ENCODE data around the gene EPB41L4B.

The EPB41L4B gene

GRCh38 chr9:109256336-109256735, 64.5 kb downstream of the EPB41L4B start:
- TF ChIP-seq ZNF23 (tag by site-specific recombination; IDR thresholded peaks at IDR 0.05; ENCODE audit: borderline replicate concordance) (no peak), ZNF658 (tag by site-specific recombination; IDR thresholded peaks at IDR 0.05) (no peak), GLI2 (tag by site-specific recombination; IDR thresholded peaks at IDR 0.05; ENCODE audit: borderline replicate concordance, low read depth) (no peak), ZNF843 (tag by site-specific recombination; IDR thresholded peaks at IDR 0.05) (no peak), SALL2 (tag by site-specific recombination; IDR thresholded peaks at IDR 0.05; ENCODE audit: borderline replicate concordance) (no peak), ZNF704 (tag by site-specific recombination; IDR thresholded peaks at IDR 0.05) (no peak)
- ChIA-PET POLR2A (no interaction called here), CTCF (interaction anchor here (0.7 to 0.8 kb wide), 3 partner anchors 41 to 1969 kb away, joined by 3 read pairs; no protein-coding TSS in a partner anchor)

GRCh38 chr9:109255394-109255793, 65.5 kb downstream of the EPB41L4B start:
- Histone ChIP-seq H3K9me3 (ENCODE audit: control insufficient read depth, insufficient read depth, low read depth, low read length) (no peaks in the 10 kb centered on the region), H3K27ac (ENCODE audit: extremely low read depth, low read depth, low read length) (no peak overlapping the region), H3K4me3 (ENCODE audit: low read depth, low read length) (no peak overlapping the region), H3K4me1 (ENCODE audit: control insufficient read depth, insufficient read depth, low read length) (peaks cover 10% of the 10 kb centered on the region; the same call in 1 of the 2 replicates), H3K36me3 (ENCODE audit: control insufficient read depth in 2 of 2, insufficient read depth in 1 of 2, low read length in 2 of 2) (peaks cover 0 to 11% of the 10 kb centered on the region in 2 experiments; a peak in 1 of 3 replicates)
- CTCF ChIA-PET: no interaction called here
- POLR2A ChIA-PET: no interaction called here
- TF ChIP-seq ZNF112 (tag by site-specific recombination; IDR thresholded peaks at IDR 0.05) (no peak), ZNF23 (tag by site-specific recombination; IDR thresholded peaks at IDR 0.05; ENCODE audit: borderline replicate concordance) (no peak), ZNF366 (tag by site-specific recombination; conservative IDR thresholded peaks at IDR 0.05) (no peak), EGR2 (tag by site-specific recombination; IDR thresholded peaks at IDR 0.05; ENCODE audit: low read depth) (no peak), ZNF274 (IDR thresholded peaks at IDR 0.05; ENCODE audit: low read length) (no peak), ZNF274 (tag by site-specific recombination; IDR thresholded peaks at IDR 0.05; ENCODE audit: borderline replicate concordance) (no peak)

More at GRCh38 chr9:109256336-109256735, 64.5 kb downstream of the EPB41L4B start:
- Histone ChIP-seq H3K36me3 (ENCODE audit: control insufficient read depth in 2 of 2, insufficient read depth in 1 of 2, low read length in 2 of 2) (peaks cover 0 to 11% of the 10 kb centered on the region in 2 experiments; a peak in 1 of 3 replicates), H3K4me3 (ENCODE audit: low read depth, low read length) (no peak overlapping the region), H3K9me3 (ENCODE audit: control insufficient read depth, insufficient read depth, low read depth, low read length) (no peaks in the 10 kb centered on the region), H3K27ac (ENCODE audit: extremely low read depth, low read depth, low read length) (no peak overlapping the region), H3K4me1 (ENCODE audit: control insufficient read depth, insufficient read depth, low read length) (peaks cover 4% of the 10 kb centered on the region; the same call in 1 of the 2 replicates)

GRCh38 chr9:109254317-109254716, 66.5 kb downstream of the EPB41L4B start:
- Histone ChIP-seq H3K36me3 (ENCODE audit: control insufficient read depth in 2 of 2, insufficient read depth in 1 of 2, low read length in 2 of 2) (peaks cover 0 to 11% of the 10 kb centered on the region in 2 experiments; a peak in 1 of 3 replicates), H3K9me3 (ENCODE audit: control insufficient read depth, insufficient read depth, low read depth, low read length) (no peaks in the 10 kb centered on the region), H3K4me1 (ENCODE audit: control insufficient read depth, insufficient read depth, low read length) (peaks cover 10% of the 10 kb centered on the region; the same call in 1 of the 2 replicates), H3K27ac (ENCODE audit: extremely low read depth, low read depth, low read length) (no peak overlapping the region), H3K4me3 (ENCODE audit: low read depth, low read length) (no peak overlapping the region)
- no peak for TF ChIP-seq REST (tag by site-specific recombination; IDR thresholded peaks at IDR 0.05)
- TF ChIP-seq ZNF280D (tag by site-specific recombination; IDR thresholded peaks at IDR 0.05): no peak
- no peak for TF ChIP-seq ZNF354C (tag by site-specific recombination; IDR thresholded peaks at IDR 0.05; ENCODE audit: borderline replicate concordance, low read depth)
- TF ChIP-seq PRDM6 (tag by site-specific recombination; IDR thresholded peaks at IDR 0.05): no peak
- TF ChIP-seq ZNF701 (tag by site-specific recombination; IDR thresholded peaks at IDR 0.05): no peak
- TF ChIP-seq ZNF560 (tag by site-specific recombination; IDR thresholded peaks at IDR 0.05; ENCODE audit: borderline replicate concordance): no peak
- no peak for TF ChIP-seq ZNF146 (tag by site-specific recombination; IDR thresholded peaks at IDR 0.05)
- TF ChIP-seq ZNF10 (tag by site-specific recombination; IDR thresholded peaks at IDR 0.05): no peak
- no peak for TF ChIP-seq ZNF76 (tag by site-specific recombination; IDR thresholded peaks at IDR 0.05; ENCODE audit: borderline replicate concordance, low read depth)
- POLR2A ChIA-PET: no interaction called here
- CTCF ChIA-PET: interaction anchor here (0.6 to 1.5 kb wide), 4 partner anchors 9 to 371 kb away, joined by 3 to 5 read pairs (median 4); no protein-coding TSS in a partner anchor

Data from HEK293 (cell line).